Osteocyte (in vitro differentiated cells): ENCODE results near the gene EXD3. TPM values are rescaled to one million over a fixed set of nuclear protein-coding genes. Genes with fewer than 3 reads are reported as not detected.

Experiments
- DNase-seq: peaks from one replicate; pipeline ENCODE4 v3.0.0; 2021; ENCODE audit warnings: mixed read lengths; ENCODE audit not compliant: unreplicated experiment; ENCODE audit errors: extremely low spot score
- H3K27ac Mint-ChIP-seq: one replicate; pipeline ENCODE4 v1.8.0; 2021; ENCODE audit warnings: mild to moderate bottlenecking, mixed read lengths; ENCODE audit not compliant: unreplicated experiment
- H3K27me3 Mint-ChIP-seq: one replicate; pipeline ENCODE4 v1.8.0; 2021; ENCODE audit warnings: mixed read lengths; ENCODE audit not compliant: unreplicated experiment
- H3K36me3 Mint-ChIP-seq: one replicate; pipeline ENCODE4 v1.8.0; 2021; ENCODE audit warnings: mixed read lengths; ENCODE audit not compliant: unreplicated experiment
- H3K4me1 Mint-ChIP-seq: one replicate; pipeline ENCODE4 v1.8.0; 2021; ENCODE audit warnings: mixed read lengths; ENCODE audit not compliant: unreplicated experiment
- H3K4me3 Mint-ChIP-seq: one replicate; pipeline ENCODE4 v1.8.0; 2021; ENCODE audit warnings: mild to moderate bottlenecking, moderate library complexity, mixed read lengths; ENCODE audit not compliant: unreplicated experiment
- H3K9me3 Mint-ChIP-seq: one replicate; pipeline ENCODE4 v1.8.0; 2021; ENCODE audit warnings: mixed read lengths; ENCODE audit not compliant: unreplicated experiment
- total RNA-seq: library from RNA; stranded (reverse); gene quantifications from 2 replicates; pipeline ENCODE4 v1.2.1, GENCODE V29; 2021
- TF ChIP-seq, protein P1 (sequence below): fragments of 200-600 bp; sonication (generic); IDR thresholded peaks from 2 replicates; pipeline ENCODE4 v1.5.0; 2021; ENCODE audit warnings: antibody characterized with exemption, mild to moderate bottlenecking, moderate library complexity

Gene EXD3
- total RNA-seq, 1 donor from 2014 or later: 21.5 TPM

DNA sequence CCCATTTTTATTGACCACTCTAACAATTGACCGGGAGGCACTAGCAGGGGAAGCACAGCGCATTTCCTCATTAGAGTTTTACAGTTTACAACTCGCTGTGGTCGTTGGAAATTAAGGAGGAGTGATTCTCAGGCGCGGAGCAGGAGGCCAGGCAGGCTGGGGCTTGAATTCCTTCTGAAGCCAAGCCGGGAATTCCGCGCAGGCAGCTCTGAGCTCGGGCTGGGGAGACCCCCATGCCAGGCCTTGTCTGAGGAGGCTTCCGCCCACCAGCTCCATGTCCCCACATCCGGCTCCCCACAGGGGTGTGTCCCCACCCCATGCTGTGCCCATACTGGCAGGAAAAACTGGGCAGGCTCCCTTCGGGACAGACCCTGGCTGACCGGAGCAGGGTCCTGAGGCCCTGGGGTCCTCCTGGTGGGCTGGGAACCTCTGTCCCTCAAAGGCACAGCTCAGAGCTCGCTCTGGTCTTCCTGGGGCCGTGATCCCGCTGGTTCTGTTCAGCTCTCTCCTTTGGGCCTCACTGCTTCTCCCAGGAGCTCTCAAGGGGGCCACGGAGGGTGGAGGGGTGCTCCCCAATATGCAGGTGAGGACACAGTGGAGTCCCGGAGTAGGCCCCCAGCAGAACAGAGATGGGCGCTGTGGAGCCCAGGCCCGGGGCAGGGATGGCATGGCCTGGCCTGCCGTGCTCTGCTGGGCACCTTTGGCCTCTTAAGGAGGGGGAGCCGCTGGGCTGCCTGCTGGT is 119.6 kb downstream of the EXD3 start:
- Mint-ChIP-seq H3K36me3 (no peaks in the 10 kb centered on the region), H3K27ac (no peak overlapping the region), H3K4me3 (no peak overlapping the region)

DNA sequence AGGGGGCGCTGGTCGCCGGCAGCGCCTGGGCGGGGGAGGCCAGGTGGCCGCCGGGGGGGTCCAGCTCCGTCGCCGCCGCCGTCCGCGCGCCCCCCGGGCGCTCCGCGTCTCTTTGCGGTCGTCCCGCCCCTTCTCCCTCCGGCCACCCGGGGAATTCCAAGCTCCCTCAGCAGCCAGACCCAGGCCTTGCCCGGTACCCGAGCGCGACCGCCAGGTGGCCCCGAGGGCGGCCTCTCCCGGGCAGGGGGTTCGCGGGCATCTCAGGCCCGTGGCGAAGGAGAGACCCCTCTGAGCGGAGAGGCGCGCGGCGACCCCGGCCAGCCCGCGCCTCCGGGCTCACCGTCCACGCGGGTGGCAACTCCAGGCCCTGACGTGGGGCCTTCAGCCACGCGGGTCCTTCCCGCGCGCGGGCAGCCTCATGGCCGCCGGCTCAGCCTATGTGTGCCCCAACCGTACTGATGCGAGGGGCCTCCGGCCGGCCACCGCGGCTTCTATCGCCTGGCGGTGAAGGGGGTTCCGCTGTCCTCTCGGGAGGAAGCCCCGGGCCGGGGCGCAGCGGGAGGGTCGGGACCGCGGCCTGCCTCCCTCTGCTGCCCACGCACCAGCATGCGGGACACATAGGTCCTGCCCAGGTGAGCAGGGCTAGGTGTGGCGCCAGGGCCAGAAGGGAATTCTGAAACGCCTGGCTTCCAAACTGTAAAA is 120.4 kb downstream of the EXD3 start:
- TF ChIP-seq, protein P1, sequence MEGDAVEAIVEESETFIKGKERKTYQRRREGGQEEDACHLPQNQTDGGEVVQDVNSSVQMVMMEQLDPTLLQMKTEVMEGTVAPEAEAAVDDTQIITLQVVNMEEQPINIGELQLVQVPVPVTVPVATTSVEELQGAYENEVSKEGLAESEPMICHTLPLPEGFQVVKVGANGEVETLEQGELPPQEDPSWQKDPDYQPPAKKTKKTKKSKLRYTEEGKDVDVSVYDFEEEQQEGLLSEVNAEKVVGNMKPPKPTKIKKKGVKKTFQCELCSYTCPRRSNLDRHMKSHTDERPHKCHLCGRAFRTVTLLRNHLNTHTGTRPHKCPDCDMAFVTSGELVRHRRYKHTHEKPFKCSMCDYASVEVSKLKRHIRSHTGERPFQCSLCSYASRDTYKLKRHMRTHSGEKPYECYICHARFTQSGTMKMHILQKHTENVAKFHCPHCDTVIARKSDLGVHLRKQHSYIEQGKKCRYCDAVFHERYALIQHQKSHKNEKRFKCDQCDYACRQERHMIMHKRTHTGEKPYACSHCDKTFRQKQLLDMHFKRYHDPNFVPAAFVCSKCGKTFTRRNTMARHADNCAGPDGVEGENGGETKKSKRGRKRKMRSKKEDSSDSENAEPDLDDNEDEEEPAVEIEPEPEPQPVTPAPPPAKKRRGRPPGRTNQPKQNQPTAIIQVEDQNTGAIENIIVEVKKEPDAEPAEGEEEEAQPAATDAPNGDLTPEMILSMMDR: peak; percentile 61
- no peak overlapping the region for H3K27ac Mint-ChIP-seq
- H3K4me3 Mint-ChIP-seq: no peak overlapping the region
- peaks cover 6% of the 10 kb centered on the region for H3K27me3 Mint-ChIP-seq
- no peaks in the 10 kb centered on the region for H3K9me3 Mint-ChIP-seq
- no peaks in the 10 kb centered on the region for H3K36me3 Mint-ChIP-seq
- peak; percentile 93 for DNase-seq
- peaks cover 15% of the 10 kb centered on the region for H3K4me1 Mint-ChIP-seq

More for the DNA sequence above, 119.6 kb downstream of the EXD3 start:
- Mint-ChIP-seq H3K4me1 (peaks cover 15% of the 10 kb centered on the region), H3K9me3 (no peaks in the 10 kb centered on the region), H3K27me3 (peaks cover 6% of the 10 kb centered on the region)
- TF ChIP-seq, protein P1: no peak
- no peak for DNase-seq

DNA sequence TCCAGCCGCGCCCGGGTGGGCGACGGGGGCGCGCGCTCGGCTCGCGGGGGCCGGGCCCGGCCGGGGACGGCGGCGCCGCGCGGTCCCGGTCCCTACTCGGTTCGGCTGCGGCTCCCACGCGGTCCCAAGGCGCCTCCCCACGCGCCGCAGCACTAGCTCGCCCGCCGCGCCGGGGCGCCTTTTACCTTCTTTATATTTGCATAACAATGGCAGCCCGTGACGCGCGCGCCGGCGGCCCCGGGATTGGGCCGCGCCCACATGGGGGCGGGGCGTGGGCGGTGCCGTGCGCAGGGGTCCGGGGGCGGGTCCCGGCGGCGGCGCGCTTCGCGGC is 120.9 kb downstream of the EXD3 start, which contains the start of gene NRARP:
Gene NRARP (minus strand): TSS at position 154 of the 331 bp plus-strand sequence. CDS start 343 bp downstream, outside the sequence.
- DNase-seq: no peak
- Mint-ChIP-seq H3K27ac (no peak within 1 kb of the TSS), H3K4me1 (peaks cover 15% of the 10 kb centered on the region), H3K4me3 (peak within 1 kb of the TSS; percentile 69), H3K36me3 (no peaks in the 10 kb centered on the region), H3K27me3 (peaks cover 6% of the 10 kb centered on the region), H3K9me3 (no peaks in the 10 kb centered on the region)
- TF ChIP-seq, protein P1: no peak

DNA sequence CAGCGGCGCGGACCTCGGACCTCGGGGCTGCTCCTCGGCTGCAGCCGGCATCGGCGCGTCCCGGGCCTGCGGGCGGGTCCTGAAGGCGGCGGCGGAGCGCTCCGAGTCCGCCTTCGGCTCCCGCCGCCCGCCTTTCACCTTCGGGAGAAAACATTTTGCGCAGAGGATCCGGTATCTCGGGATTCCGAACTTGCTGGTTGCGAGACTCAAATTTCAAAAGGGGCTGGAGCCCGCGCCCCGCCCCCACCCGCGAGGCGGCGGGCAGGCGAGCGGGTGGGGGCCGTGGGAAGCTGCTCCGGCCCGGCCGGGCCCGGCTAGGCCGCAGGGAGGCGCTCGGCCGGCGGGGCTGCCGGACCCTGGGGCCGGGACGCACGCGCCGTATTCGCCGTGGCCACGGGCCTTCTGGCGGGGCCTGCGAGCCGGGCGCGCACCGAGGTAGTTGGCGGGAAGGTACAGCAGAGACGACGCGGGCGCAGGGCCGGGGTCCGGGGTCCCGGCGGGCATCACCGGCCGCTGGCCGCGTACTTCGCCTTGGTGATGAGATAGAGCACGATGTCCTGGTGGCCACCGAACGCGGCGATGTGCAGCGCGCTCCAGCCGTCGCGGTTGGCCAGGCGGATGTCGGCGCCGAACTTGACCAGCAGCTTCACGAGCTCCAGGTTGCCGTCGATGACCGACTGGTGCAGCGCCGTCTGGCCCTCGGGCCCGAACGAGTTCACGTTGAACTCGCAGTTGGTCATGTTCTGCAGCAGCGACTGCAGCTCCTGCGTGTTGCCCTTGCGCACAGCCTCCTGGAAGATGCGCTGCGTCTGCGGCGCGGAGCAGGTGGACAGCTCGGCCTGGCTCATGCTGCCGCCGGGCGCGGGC is 121.6 kb downstream of the EXD3 start:
- H3K27ac Mint-ChIP-seq: no peak overlapping the region
- TF ChIP-seq, protein P1: peak; percentile 53
- H3K36me3 Mint-ChIP-seq: no peaks in the 10 kb centered on the region
- peaks cover 22% of the 10 kb centered on the region for H3K4me1 Mint-ChIP-seq
- H3K27me3 Mint-ChIP-seq: peaks cover 10% of the 10 kb centered on the region
- H3K9me3 Mint-ChIP-seq: no peaks in the 10 kb centered on the region
- H3K4me3 Mint-ChIP-seq: peak overlapping the region; percentile 77
- DNase-seq: no peak
